ENCODE results near the gene CNTNAP2.

CNTNAP2 gene

GRCh38 chr7:147183276-147183675 is 1066.7 kb downstream of the CNTNAP2 start:
- no peak overlapping the region for H3K18ac ChIP-seq (ENCODE audit: low read length)
- H3K4me1 ChIP-seq (ENCODE audit: control insufficient read depth, low read depth, low read length), result no peaks in the 10 kb centered on the region
- H3K27me3 ChIP-seq (ENCODE audit: insufficient read depth, low read length, poor library complexity), result no peaks in the 10 kb centered on the region
- no CpG with 5 or more reads among the region's 2 CpGs for WGBS (ENCODE audit: extremely low coverage, insufficient coverage, low lambda C conversion rate)
- no peak overlapping the region for H3K4me2 ChIP-seq (ENCODE audit: low read length)
- no peak overlapping the region for H2BK5ac ChIP-seq (ENCODE audit: low read length)
- H3K4ac ChIP-seq (ENCODE audit: low read depth, low read length), result no peak overlapping the region
- H3K27ac ChIP-seq (ENCODE audit: low read depth, low read length), result no peak overlapping the region
- H3K23ac ChIP-seq (ENCODE audit: low read length), result no peak overlapping the region
- no peak overlapping the region for H2BK120ac ChIP-seq (ENCODE audit: low read depth, low read length)
- no peak overlapping the region for H3K56ac ChIP-seq (ENCODE audit: low read length)
- H3K79me1 ChIP-seq (ENCODE audit: low read length), result no peaks in the 10 kb centered on the region
- H4K5ac ChIP-seq (ENCODE audit: low read length), result no peak overlapping the region
- H3K79me2 ChIP-seq (ENCODE audit: control insufficient read depth, insufficient read depth, low read length), result no peaks in the 10 kb centered on the region
- no peak overlapping the region for H3K9ac ChIP-seq (ENCODE audit: low read length)
- no peak overlapping the region for H2BK15ac ChIP-seq (replicated peaks; ENCODE audit: low read depth)
- no peaks in the 10 kb centered on the region for H3K36me3 ChIP-seq (ENCODE audit: control insufficient read depth, insufficient read depth, low read length)
- no peak overlapping the region for H2AK5ac ChIP-seq (ENCODE audit: low read length)
- no peak overlapping the region for H3K4me3 ChIP-seq (ENCODE audit: low read length)
- no peak overlapping the region for H4K8ac ChIP-seq (ENCODE audit: low read depth, low read length)
- no peak for DNase-seq

DNA sequence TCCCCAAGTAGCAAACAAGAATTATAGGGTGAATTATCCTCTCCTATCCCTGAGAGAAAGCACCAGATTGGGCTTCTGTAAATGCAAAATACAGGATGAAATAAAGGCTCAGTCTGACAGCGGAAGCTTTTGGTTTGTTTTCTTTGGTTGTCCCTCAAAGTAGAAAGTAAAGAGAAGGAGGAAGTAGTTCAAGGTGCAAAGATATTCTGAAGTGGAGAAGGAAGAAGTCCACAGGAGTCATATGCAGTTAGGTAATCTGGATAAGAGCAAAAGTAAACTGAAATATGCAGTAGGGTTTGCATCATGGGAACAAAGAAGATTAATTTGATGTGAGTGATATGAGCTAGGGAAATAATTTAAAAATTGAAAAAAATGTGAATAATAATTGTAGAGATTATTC is 1071.9 kb downstream of the CNTNAP2 start:
- Histone ChIP-seq H3K27me3 (ENCODE audit: insufficient read depth, low read length, poor library complexity) (no peaks in the 10 kb centered on the region), H3K79me1 (ENCODE audit: low read length) (no peaks in the 10 kb centered on the region), H2AK5ac (ENCODE audit: low read length) (no peak overlapping the region), H2BK120ac (ENCODE audit: low read depth, low read length) (no peak overlapping the region), H3K4ac (ENCODE audit: low read depth, low read length) (no peak overlapping the region), H3K4me1 (ENCODE audit: control insufficient read depth, low read depth, low read length) (no peaks in the 10 kb centered on the region), H2BK15ac (replicated peaks; ENCODE audit: low read depth) (no peak overlapping the region), H3K18ac (ENCODE audit: low read length) (no peak overlapping the region), H3K27ac (ENCODE audit: low read depth, low read length) (no peak overlapping the region), H4K8ac (ENCODE audit: low read depth, low read length) (no peak overlapping the region), H3K4me2 (ENCODE audit: low read length) (no peak overlapping the region), H3K79me2 (ENCODE audit: control insufficient read depth, insufficient read depth, low read length) (no peaks in the 10 kb centered on the region), H3K56ac (ENCODE audit: low read length) (no peak overlapping the region), H3K36me3 (ENCODE audit: control insufficient read depth, insufficient read depth, low read length) (no peaks in the 10 kb centered on the region), H4K5ac (ENCODE audit: low read length) (no peak overlapping the region), H3K9ac (ENCODE audit: low read length) (no peak overlapping the region), H3K23ac (ENCODE audit: low read length) (no peak overlapping the region), H2BK5ac (ENCODE audit: low read length) (no peak overlapping the region), H3K4me3 (ENCODE audit: low read length) (no peak overlapping the region)
- DNase-seq, result no peak
- WGBS (ENCODE audit: extremely low coverage, insufficient coverage, low lambda C conversion rate), result no CpG with 5 or more reads among the region's 1 CpG

GRCh38 chr7:147193476-147193875 is 1076.9 kb downstream of the CNTNAP2 start:
- no peak overlapping the region for H2BK120ac ChIP-seq (ENCODE audit: low read depth, low read length)
- no peak overlapping the region for H2AK5ac ChIP-seq (ENCODE audit: low read length)

DNA sequence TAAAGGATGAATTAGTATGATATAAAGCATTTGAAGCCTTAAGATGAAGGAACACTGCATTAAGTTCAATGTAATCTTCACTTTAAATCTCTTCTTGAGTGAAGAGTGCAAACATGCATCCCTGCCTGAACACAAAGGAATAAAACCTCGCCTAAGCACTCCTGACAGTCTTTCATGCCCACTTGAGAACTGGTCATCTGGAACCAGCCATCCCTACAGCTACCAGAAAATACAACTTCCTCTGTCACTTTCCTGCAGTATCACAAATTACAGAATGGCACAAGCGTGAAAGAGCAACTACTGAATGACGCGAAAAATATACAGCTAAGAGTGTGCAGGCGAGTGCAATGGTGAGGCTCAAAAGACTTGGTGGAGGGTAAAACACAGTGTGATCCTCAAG is 1079.9 kb downstream of the CNTNAP2 start:
- Histone ChIP-seq H3K27me3 (ENCODE audit: insufficient read depth, low read length, poor library complexity) (no peaks in the 10 kb centered on the region), H3K4me1 (ENCODE audit: control insufficient read depth, low read depth, low read length) (no peaks in the 10 kb centered on the region), H3K4me3 (ENCODE audit: low read length) (no peak overlapping the region), H3K9ac (ENCODE audit: low read length) (no peak overlapping the region), H2AK5ac (ENCODE audit: low read length) (no peak overlapping the region), H4K5ac (ENCODE audit: low read length) (no peak overlapping the region), H4K8ac (ENCODE audit: low read depth, low read length) (no peak overlapping the region), H3K4me2 (ENCODE audit: low read length) (no peak overlapping the region), H3K4ac (ENCODE audit: low read depth, low read length) (no peak overlapping the region), H3K18ac (ENCODE audit: low read length) (no peak overlapping the region), H2BK120ac (ENCODE audit: low read depth, low read length) (no peak overlapping the region), H3K23ac (ENCODE audit: low read length) (no peak overlapping the region), H3K27ac (ENCODE audit: low read depth, low read length) (no peak overlapping the region), H2BK5ac (ENCODE audit: low read length) (no peak overlapping the region), H3K56ac (ENCODE audit: low read length) (no peak overlapping the region), H3K79me2 (ENCODE audit: control insufficient read depth, insufficient read depth, low read length) (no peaks in the 10 kb centered on the region), H3K79me1 (ENCODE audit: low read length) (no peaks in the 10 kb centered on the region), H2BK15ac (replicated peaks; ENCODE audit: low read depth) (no peak overlapping the region), H3K36me3 (ENCODE audit: control insufficient read depth, insufficient read depth, low read length) (no peaks in the 10 kb centered on the region)
- WGBS (ENCODE audit: extremely low coverage, insufficient coverage, low lambda C conversion rate), result no CpG with 5 or more reads among the region's 5 CpGs
- DNase-seq, result no peak

More at GRCh38 chr7:147193476-147193875, 1076.9 kb downstream of the CNTNAP2 start:
- Histone ChIP-seq H3K4ac (ENCODE audit: low read depth, low read length) (no peak overlapping the region), H4K5ac (ENCODE audit: low read length) (no peak overlapping the region), H3K4me2 (ENCODE audit: low read length) (no peak overlapping the region), H3K56ac (ENCODE audit: low read length) (no peak overlapping the region), H3K9ac (ENCODE audit: low read length) (no peak overlapping the region), H3K4me1 (ENCODE audit: control insufficient read depth, low read depth, low read length) (no peaks in the 10 kb centered on the region), H3K27me3 (ENCODE audit: insufficient read depth, low read length, poor library complexity) (no peaks in the 10 kb centered on the region), H3K4me3 (ENCODE audit: low read length) (no peak overlapping the region), H4K8ac (ENCODE audit: low read depth, low read length) (no peak overlapping the region), H3K79me1 (ENCODE audit: low read length) (no peaks in the 10 kb centered on the region), H2BK5ac (ENCODE audit: low read length) (no peak overlapping the region), H3K27ac (ENCODE audit: low read depth, low read length) (no peak overlapping the region), H3K18ac (ENCODE audit: low read length) (no peak overlapping the region), H2BK15ac (replicated peaks; ENCODE audit: low read depth) (no peak overlapping the region), H3K36me3 (ENCODE audit: control insufficient read depth, insufficient read depth, low read length) (no peaks in the 10 kb centered on the region), H3K79me2 (ENCODE audit: control insufficient read depth, insufficient read depth, low read length) (no peaks in the 10 kb centered on the region), H3K23ac (ENCODE audit: low read length) (no peak overlapping the region)
- DNase-seq, result no peak

DNA sequence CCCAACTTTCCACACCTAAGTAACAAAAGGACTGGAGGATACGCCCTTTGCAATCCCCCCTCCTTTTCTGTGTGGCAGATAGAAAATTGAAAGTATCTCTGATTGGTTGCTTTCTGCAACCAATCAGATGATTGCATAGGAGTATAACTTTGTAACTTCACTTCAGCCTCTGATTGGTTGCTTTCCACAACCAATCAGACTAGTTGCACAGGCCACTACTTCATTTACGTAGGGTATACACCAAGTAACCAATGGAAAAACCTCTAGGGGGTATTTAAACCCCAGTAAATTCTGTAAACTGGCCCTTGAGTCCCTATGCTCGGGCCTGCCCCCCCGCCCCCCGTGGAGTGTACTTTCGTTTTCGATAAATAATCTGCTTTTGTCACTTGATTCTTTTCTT is 1080.4 kb downstream of the CNTNAP2 start:
- Histone ChIP-seq H3K9ac (ENCODE audit: low read length) (no peak overlapping the region), H4K8ac (ENCODE audit: low read depth, low read length) (no peak overlapping the region), H2BK120ac (ENCODE audit: low read depth, low read length) (no peak overlapping the region), H2BK5ac (ENCODE audit: low read length) (no peak overlapping the region), H3K27me3 (ENCODE audit: insufficient read depth, low read length, poor library complexity) (no peaks in the 10 kb centered on the region), H3K4me1 (ENCODE audit: control insufficient read depth, low read depth, low read length) (no peaks in the 10 kb centered on the region), H2AK5ac (ENCODE audit: low read length) (no peak overlapping the region), H3K79me1 (ENCODE audit: low read length) (no peaks in the 10 kb centered on the region), H3K36me3 (ENCODE audit: control insufficient read depth, insufficient read depth, low read length) (no peaks in the 10 kb centered on the region), H3K4me2 (ENCODE audit: low read length) (no peak overlapping the region), H3K27ac (ENCODE audit: low read depth, low read length) (no peak overlapping the region), H2BK15ac (replicated peaks; ENCODE audit: low read depth) (no peak overlapping the region), H4K5ac (ENCODE audit: low read length) (no peak overlapping the region), H3K4me3 (ENCODE audit: low read length) (no peak overlapping the region), H3K4ac (ENCODE audit: low read depth, low read length) (no peak overlapping the region), H3K23ac (ENCODE audit: low read length) (no peak overlapping the region), H3K79me2 (ENCODE audit: control insufficient read depth, insufficient read depth, low read length) (no peaks in the 10 kb centered on the region), H3K56ac (ENCODE audit: low read length) (no peak overlapping the region), H3K18ac (ENCODE audit: low read length) (no peak overlapping the region)
- no CpG with 5 or more reads among the region's 7 CpGs for WGBS (ENCODE audit: extremely low coverage, insufficient coverage, low lambda C conversion rate)
- DNase-seq, result no peak

DNA sequence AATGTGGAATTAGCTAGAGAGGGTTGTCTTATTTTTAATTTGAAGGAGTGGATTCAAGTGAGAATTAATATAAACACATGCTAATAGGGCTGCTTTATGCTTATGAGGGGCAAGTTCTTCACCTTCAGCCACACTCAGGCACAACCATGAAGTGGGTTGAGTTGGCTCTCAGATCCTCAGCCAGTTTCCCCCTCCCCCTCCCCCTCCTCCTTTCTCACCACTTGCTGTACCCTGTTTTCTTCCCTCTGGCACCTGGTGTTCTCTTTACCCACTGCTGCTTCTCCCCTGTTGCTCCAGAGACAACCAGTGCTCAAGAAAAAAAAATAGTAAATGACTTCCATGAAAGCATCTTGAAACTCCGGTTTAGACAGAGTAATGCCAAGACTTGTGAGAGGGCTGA is 1083.3 kb downstream of the CNTNAP2 start:
- Histone ChIP-seq H3K9ac (ENCODE audit: low read length) (no peak overlapping the region), H4K8ac (ENCODE audit: low read depth, low read length) (no peak overlapping the region), H3K79me2 (ENCODE audit: control insufficient read depth, insufficient read depth, low read length) (no peaks in the 10 kb centered on the region), H2BK15ac (replicated peaks; ENCODE audit: low read depth) (no peak overlapping the region), H2BK5ac (ENCODE audit: low read length) (no peak overlapping the region), H3K4me3 (ENCODE audit: low read length) (no peak overlapping the region), H2BK120ac (ENCODE audit: low read depth, low read length) (no peak overlapping the region), H3K36me3 (ENCODE audit: control insufficient read depth, insufficient read depth, low read length) (no peaks in the 10 kb centered on the region), H3K23ac (ENCODE audit: low read length) (no peak overlapping the region), H3K79me1 (ENCODE audit: low read length) (no peaks in the 10 kb centered on the region), H2AK5ac (ENCODE audit: low read length) (no peak overlapping the region), H3K56ac (ENCODE audit: low read length) (no peak overlapping the region), H3K27ac (ENCODE audit: low read depth, low read length) (no peak overlapping the region), H3K4me2 (ENCODE audit: low read length) (no peak overlapping the region), H3K4me1 (ENCODE audit: control insufficient read depth, low read depth, low read length) (no peaks in the 10 kb centered on the region), H3K27me3 (ENCODE audit: insufficient read depth, low read length, poor library complexity) (no peaks in the 10 kb centered on the region), H3K18ac (ENCODE audit: low read length) (no peak overlapping the region), H3K4ac (ENCODE audit: low read depth, low read length) (no peak overlapping the region), H4K5ac (ENCODE audit: low read length) (no peak overlapping the region)
- peak; percentile 9 for DNase-seq
- WGBS (ENCODE audit: extremely low coverage, insufficient coverage, low lambda C conversion rate), result no CpG with 5 or more reads among the region's 1 CpG
